ENCODE data around the gene PRKCA. TPM values are rescaled to one million over a fixed set of nuclear protein-coding genes. Genes with fewer than 3 reads are reported as not detected.

The PRKCA gene
- total and polyA plus RNA-seq, 4 donors, result 3.0 to 14.1 (median 5.4) TPM

- H3K27me3 ChIP-seq (ENCODE audit: control insufficient read depth in 4 of 4, insufficient read depth in 4 of 4, low read length in 3 of 4), result no peaks in the 10 kb centered on the region
- WGBS, result 80% methylated on average over 2 of the region's 2 CpGs
- no peak overlapping the region for H3K4me3 ChIP-seq (ENCODE audit: low read depth in 1 of 3, low read length in 3 of 3)
- no peaks in the 10 kb centered on the region for H3K36me3 ChIP-seq (ENCODE audit: control insufficient read depth in 4 of 4, insufficient read depth in 3 of 4, low read depth in 1 of 4, low read length in 3 of 4)
- H3K9me3 ChIP-seq (ENCODE audit: control insufficient read depth in 4 of 4, low read length in 3 of 4), result no peaks in the 10 kb centered on the region
- no peak overlapping the region for H3K9ac ChIP-seq (ENCODE audit: low read depth in 1 of 2, low read length in 2 of 2)
- H3K27ac ChIP-seq (ENCODE audit: low read depth in 1 of 2, low read length in 2 of 2), result no peak overlapping the region
- no peak for TF ChIP-seq JUND (IDR thresholded peaks at IDR 0.05)
- TF ChIP-seq HNF4G (IDR thresholded peaks at IDR 0.05), result no peak
- TF ChIP-seq YY1 (IDR thresholded peaks at IDR 0.05), result no peak
- no peak for TF ChIP-seq CTCF (IDR thresholded peaks at IDR 0.05; ENCODE audit: low read depth, low read length, missing input control)
- no peak for TF ChIP-seq HNF4A (conservative IDR thresholded peaks at IDR 0.05)
- no peak for TF ChIP-seq EGR1 (IDR thresholded peaks at IDR 0.05; ENCODE audit: low read depth in 2 of 2)
- DNase-seq (ENCODE audit: low spot score), result no peak
- H3K4me1 ChIP-seq (ENCODE audit: control insufficient read depth in 4 of 4, insufficient read depth in 4 of 4, low read length in 3 of 4), result no peaks in the 10 kb centered on the region
Measured at GRCh38 chr17:66283971-66284370, 18.4 kb upstream of the PRKCA start.

GRCh38 chr17:66285149-66285548 is 17.3 kb upstream of the PRKCA start:
- Histone ChIP-seq H3K4me1 (ENCODE audit: control insufficient read depth in 4 of 4, insufficient read depth in 4 of 4, low read length in 3 of 4) (no peaks in the 10 kb centered on the region), H3K4me3 (ENCODE audit: low read depth in 1 of 3, low read length in 3 of 3) (no peak overlapping the region), H3K27ac (ENCODE audit: low read depth in 1 of 2, low read length in 2 of 2) (no peak overlapping the region), H3K9me3 (ENCODE audit: control insufficient read depth in 4 of 4, low read length in 3 of 4) (no peaks in the 10 kb centered on the region), H3K9ac (ENCODE audit: low read depth in 1 of 2, low read length in 2 of 2) (no peak overlapping the region), H3K27me3 (ENCODE audit: control insufficient read depth in 4 of 4, insufficient read depth in 4 of 4, low read length in 3 of 4) (no peaks in the 10 kb centered on the region), H3K36me3 (ENCODE audit: control insufficient read depth in 4 of 4, insufficient read depth in 3 of 4, low read depth in 1 of 4, low read length in 3 of 4) (no peaks in the 10 kb centered on the region)
- no peak for DNase-seq (ENCODE audit: low spot score)
- TF ChIP-seq HNF4A (conservative IDR thresholded peaks at IDR 0.05), result no peak
- no peak for TF ChIP-seq HNF4G (IDR thresholded peaks at IDR 0.05)
- TF ChIP-seq GABPA (IDR thresholded peaks at IDR 0.05 in 1 of 2, conservative IDR thresholded peaks at IDR 0.05 in 1 of 2), result no peak
- TF ChIP-seq ATF3 (IDR thresholded peaks at IDR 0.05), result no peak
- no peak for TF ChIP-seq RXRA (IDR thresholded peaks at IDR 0.05)
- TF ChIP-seq MAX (IDR thresholded peaks at IDR 0.05), result no peak
- no peak for TF ChIP-seq FOXA1 (IDR thresholded peaks at IDR 0.05)
- no peak for TF ChIP-seq TAF1 (conservative IDR thresholded peaks at IDR 0.05)
- TF ChIP-seq EGR1 (IDR thresholded peaks at IDR 0.05; ENCODE audit: low read depth in 2 of 2), result no peak
- no peak for TF ChIP-seq YY1 (IDR thresholded peaks at IDR 0.05)
- no peak for TF ChIP-seq REST (IDR thresholded peaks at IDR 0.05)
- TF ChIP-seq RAD21 (IDR thresholded peaks at IDR 0.05), result no peak
- TF ChIP-seq ZBTB33 (IDR thresholded peaks at IDR 0.05), result no peak
- no peak for TF ChIP-seq JUND (IDR thresholded peaks at IDR 0.05)
- TF ChIP-seq NR2F2 (IDR thresholded peaks at IDR 0.05), result no peak
- no peak for TF ChIP-seq FOXA2 (IDR thresholded peaks at IDR 0.05)
- TF ChIP-seq SP1 (IDR thresholded peaks at IDR 0.05), result no peak
- no peak for TF ChIP-seq CTCF (IDR thresholded peaks at IDR 0.05; ENCODE audit: low read depth, low read length, missing input control)
- WGBS, result 68% methylated on average over 2 of the region's 2 CpGs

All from liver (tissue), 9 donors.